CMK (cell line): ENCODE measurements around the gene CDK19.
"Not testable (repeated sequence)": the region's sequence is repeated elsewhere in the genome, so short reads cannot be mapped to it uniquely, and the experiment has no call there.

Source experiments
- DNase-seq: peaks from one replicate; pipeline ENCODE4 v3.0.0-alpha.2; 2010; ENCODE audit warnings: low read depth

The CDK19 gene

DNA sequence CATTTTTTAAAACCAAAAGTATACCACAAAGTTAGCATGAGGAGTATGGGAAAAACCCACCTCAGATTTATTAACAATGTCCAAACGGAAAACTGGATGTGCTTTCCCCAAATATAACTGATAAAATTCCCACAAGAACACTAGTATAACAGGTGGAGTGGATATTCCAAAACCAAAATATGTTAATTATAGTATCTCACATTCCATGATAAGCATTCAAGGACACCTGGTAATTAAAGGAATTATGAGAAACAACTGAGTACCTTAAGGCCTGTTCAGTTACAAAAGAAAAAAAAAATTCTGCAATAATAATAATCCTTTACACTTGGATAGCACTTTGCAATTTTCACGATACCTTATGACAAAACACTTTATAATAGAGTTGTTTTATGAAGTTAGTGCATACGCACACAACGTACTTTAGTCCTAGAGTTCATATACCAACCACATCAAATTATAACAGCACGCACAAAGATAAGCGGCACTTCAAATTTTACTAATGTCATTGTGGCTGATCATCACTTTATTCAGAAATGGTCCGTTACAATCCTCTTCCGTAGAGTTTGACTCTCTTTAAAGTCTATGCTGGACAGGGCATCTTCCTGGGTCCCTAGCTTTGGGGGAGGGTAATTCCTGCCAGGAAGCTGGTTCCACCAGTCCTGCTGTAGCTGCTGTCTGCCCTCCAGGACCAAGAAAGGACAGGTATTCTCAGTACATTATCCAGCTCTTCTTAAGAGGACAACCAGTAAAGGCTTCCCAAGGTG lies 1.7 kb downstream of the CDK19 start:
- DNase-seq: no peak

DNA sequence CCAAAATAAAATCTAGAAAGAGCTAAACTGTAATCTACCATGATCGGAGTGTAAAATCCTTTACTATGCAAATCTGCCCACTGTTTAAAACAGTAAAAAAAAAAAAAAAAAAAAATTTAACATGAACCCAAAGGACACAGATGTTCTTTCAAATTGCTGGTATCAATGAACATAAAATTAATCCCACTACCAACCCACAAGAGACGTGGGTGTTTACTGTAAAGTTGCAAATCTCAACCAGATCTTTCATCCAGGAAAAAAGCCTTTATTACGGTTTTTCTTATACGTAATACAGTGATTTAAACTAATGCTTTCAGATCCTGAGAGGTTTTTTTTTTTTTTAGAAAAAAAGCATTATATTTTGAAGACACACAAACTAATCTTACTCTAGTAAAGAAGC lies 2.5 kb downstream of the CDK19 start:
- DNase-seq: no peak

DNA sequence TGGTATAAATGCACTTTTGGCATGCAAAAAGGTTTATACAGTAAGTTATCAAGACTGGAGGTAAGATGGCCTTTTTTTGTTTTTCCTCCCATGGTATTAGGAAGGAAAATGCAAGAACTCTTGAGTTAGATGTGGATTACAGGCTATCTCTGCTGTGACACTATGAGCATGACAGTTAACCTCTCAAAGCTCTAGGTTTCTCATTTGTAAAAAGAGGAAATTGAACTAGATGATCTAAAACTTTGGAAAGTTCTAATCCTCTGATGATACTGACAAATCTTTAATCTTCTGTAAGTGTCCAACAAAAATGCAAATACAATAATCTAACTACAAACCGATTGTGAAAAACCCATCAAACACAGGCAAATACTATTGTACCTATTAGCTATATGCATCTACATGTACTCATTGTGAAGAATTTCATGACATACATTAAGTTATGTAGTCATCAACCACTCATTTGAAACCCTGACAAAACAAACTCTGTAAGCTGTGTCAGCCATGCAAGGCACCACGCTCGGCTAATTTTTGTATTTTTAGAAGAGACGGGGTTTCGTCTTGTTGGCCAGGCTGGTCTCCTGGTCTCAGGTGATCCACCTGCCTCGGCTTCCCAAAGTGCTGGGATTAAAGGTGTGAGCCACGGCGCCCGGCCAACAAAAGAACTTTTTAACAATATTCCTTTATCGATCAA lies 4.2 kb downstream of the CDK19 start:
- DNase-seq: no peak

- DNase-seq: no peak
These were observed 5.5 kb downstream of the CDK19 start for GRCh38 chr6:110809792-110810191.

- not testable (repeated sequence) for DNase-seq
These were observed 13.1 kb downstream of the CDK19 start for GRCh38 chr6:110802175-110802574.

DNA sequence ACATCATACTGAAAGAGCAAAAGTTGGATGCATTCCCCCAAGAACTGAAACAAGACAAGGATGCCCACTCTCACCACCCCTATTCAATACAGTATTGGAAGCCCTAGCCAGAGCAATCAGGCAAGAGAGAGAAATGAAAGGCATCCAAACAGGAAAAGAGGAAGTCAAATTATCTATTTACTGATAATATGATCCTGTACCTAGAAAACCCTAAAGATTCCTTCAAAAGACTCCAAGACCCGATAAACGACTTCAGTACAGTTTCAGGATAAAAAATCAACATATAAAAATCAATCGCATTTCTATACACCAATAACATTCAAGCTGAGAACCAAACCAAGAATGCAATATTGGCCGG lies 14.5 kb downstream of the CDK19 start:
- DNase-seq: no peak

GRCh38 chr6:110800196-110800838 lies 15.0 kb downstream of the CDK19 start:
- no peak for DNase-seq

DNA sequence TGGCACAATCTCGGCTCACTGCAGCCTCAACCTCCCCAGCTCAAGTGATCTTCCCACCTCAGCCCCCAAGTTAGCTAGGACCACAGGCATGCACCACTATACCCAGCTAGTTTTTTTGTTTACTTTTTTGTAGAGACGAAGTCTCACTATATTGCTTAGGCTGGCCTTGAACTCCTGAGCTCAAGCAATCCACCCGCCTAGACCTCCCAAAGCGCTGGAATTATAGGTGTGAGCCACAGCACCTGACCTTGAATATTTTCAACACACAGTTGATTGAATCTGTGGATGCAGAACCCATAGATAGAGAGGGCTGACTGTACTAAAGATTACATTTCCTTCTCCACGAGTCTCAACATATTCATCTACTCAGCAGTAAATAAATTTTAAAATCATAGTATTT lies 15.6 kb downstream of the CDK19 start:
- DNase-seq: no peak

GRCh38 chr6:110799189-110799588 lies 16.1 kb downstream of the CDK19 start:
- DNase-seq: no peak

- DNase-seq: no peak
These were observed 20.0 kb downstream of the CDK19 start for GRCh38 chr6:110795271-110795670.

DNA sequence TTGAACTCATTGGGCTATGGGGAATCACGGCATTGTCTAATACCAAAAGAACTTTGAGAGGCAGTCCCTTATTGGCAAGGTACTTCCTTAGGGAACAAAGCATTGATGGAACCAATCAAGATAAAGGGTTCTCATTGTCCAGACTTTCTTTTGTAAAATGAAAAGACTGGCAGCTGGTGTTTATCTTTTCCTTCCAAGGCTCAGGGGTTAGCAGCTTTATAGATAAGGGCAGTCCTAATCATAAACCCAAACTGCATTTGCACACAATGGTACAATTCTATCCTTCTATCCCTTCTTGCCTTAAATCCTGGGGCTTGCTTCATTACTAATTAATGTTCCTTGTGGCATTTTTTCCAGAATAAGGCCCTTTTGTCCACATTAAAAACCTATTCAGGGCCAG lies 28.6 kb downstream of the CDK19 start:
- no peak for DNase-seq

DNA sequence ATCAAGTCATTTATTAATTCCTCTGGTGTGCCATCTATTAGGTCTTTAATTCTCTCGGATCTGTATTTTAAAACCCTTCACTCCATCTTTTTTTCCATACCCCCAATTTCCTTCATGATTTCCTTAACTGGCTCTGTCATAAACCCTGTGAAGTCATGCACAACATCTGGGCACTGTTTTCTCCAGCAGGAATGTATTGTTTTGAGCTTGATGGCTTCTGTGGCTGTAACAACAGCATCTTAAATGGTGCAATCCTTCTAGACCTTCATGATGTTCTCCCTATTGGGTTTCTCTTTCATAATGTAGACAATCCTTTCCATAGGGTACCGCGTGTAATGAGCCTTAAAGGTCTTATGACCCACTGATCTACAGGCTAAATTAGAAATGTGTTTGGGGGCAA lies 29.0 kb downstream of the CDK19 start:
- no peak for DNase-seq

DNA sequence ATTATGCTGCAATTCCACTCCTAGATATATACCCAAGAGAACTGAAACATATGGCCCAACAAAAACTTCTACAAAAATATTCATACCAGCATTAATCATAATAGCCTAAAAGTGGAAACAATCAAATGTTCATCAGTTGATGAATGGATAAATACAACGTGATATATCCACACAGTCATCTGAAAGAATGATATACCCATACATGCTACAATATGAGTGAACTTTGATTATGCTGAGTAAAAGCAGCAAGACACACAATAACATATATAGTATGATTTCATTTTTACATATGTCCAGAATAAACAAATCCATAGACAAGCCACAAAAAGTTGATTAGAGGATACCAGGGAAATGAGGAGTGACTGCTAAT lies 30.7 kb downstream of the CDK19 start:
- no peak for DNase-seq

DNA sequence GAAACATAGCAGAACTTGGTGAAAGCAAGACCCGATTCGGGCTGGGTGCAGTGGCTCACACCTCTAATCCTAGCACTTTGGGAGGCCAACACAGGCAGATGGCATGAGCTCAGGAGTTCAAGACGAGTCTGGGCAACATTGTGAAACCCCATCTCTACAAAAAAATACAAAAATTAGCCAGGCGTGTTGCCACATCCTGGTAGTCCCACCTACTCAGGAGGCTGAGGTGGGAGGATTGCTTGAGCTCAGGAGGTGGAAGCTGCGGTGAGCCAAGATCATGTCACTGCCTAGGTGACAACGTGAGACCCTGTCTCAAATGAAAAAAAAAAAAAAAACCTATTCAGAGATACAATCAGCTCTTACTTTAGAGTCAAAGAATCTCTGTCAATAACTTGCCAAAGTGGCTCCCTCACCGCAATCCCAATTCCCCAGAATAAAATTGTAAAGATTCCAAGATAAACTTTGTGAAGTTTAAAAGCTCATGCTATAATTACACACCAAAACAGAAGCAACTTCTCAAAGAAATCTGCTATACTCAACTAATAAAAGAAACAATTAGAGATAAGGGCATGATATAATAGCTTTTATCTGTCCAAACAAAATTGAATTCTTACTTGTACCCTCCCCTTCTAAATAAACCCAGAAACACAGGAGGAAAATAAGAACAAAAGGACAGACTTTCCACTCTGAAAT lies 33.6 kb downstream of the CDK19 start:
- DNase-seq: no peak

DNA sequence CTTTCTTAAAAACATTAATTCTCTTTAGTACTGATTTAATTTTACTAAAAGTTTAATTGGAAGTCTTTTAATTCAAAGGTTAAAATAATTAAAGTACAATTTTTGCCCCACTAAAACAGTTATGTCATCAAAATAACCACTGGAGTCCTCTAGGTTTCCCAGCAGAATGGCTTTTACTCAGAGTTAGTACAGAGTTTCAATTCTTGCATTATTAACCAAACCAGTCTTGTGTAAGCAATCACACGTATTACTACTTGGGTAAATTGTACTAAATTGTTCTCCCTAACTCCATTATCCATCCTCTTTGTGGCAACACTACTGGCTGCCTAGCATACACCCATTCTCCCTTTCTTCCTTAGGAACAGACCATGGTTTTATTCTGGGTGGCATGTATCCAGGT lies 36.9 kb downstream of the CDK19 start:
- no peak for DNase-seq

- no peak for DNase-seq
These were observed 37.6 kb downstream of the CDK19 start for GRCh38 chr6:110777636-110778035.

- no peak for DNase-seq
These were observed 38.9 kb downstream of the CDK19 start for GRCh38 chr6:110776413-110776812.

DNA sequence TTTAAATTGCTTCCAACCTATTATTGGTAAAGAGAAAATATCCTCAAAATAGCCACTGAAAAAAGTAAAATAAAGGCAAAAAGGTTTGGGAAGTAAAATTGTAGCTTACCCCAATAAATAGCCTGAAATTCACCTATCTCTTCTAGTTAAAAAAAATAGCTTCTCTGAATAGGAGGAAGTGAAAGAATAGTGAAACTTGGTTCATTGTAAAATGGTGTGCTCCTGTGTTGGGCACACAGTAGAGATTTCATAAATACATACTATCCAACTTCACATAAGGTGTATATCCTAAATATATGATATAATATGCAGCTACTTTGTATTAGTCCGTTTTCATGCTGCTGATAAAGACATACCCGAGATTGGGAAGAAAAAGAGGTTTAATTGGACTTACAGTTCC lies 45.3 kb downstream of the CDK19 start:
- no peak for DNase-seq

GRCh38 chr6:110768057-110768456 lies 47.2 kb downstream of the CDK19 start:
- DNase-seq: no peak

GRCh38 chr6:110761371-110761770 lies 53.9 kb downstream of the CDK19 start:
- DNase-seq: no peak

DNA sequence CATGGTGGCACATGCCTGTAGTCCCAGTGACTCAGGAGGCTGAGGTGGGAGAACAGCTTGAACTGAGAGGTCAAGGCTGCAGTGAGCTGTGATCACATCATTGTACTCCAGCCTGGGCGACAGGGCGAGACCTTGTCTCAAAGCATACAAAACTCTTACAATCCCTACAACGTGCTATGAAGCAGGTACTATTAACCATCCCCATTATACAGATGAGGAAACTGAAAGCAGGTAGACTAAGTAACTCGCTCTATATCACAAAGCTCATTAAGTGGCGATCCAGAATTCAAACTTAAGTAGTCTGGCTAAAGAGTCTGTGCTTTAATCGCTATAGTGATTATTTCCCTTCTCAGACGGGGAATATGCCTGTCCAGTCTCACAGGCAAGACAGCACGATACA lies 54.7 kb downstream of the CDK19 start:
- DNase-seq: no peak

- DNase-seq: not testable (repeated sequence)
These were observed 55.2 kb downstream of the CDK19 start for GRCh38 chr6:110760098-110760497.

GRCh38 chr6:110757926-110758325 lies 57.3 kb downstream of the CDK19 start:
- DNase-seq: no peak
